HepG2 (cell line): Measurements from ENCODE around the gene CACNA2D3. TPM values are rescaled to one million over a fixed set of nuclear protein-coding genes. Genes with fewer than 3 reads are reported as not detected.

Experiments used
- ATAC-seq: fragments of 200-7000 bp; cut with Tn5 transposase; 3 replicates; pipeline ENCODE4 v1.9.1; 2020; ENCODE audit warnings: mild to moderate bottlenecking, moderate library complexity
- BruUV-seq: library from RNA; stranded (reverse); fragments of 400-500 nt; replicated peaks from 2 replicates; lab custom pipeline; 2021; lab: Mats Ljungman, UMichigan
- CTCF ChIA-PET: fragments of 300-600 bp; formaldehyde crosslinking; extraction: SDS; loops from one replicate; lab custom pipeline; 2021; ENCODE audit warnings: low total read pairs, inconsistent platforms, low intra/inter-chr PET ratio; lab: Yijun Ruan, JAX
- POLR2A ChIA-PET: fragments of 350-600 bp; sonication (Branson Sonifier 250); formaldehyde crosslinking; loops from one replicate; lab custom pipeline; 2020; ENCODE audit warnings: antibody characterized with exemption, inconsistent platforms; lab: Yijun Ruan, JAX
- DNase-seq: peaks from one replicate; pipeline ENCODE4 v3.0.0-alpha.2; 2015; ENCODE audit warnings: low spot score
- FAIRE-seq: peaks from 3 replicates; lab custom pipeline; 2011; peaks lifted over from hg19 to GRCh38; lab: Jason Lieb, UNC
- H2AFZ ChIP-seq: one replicate; pipeline ENCODE4 v1.6.1; 2011; ENCODE audit warnings: low read length, inconsistent platforms
- H3K27ac ChIP-seq: fragments of 300-600 bp; 3 replicates; pipeline ENCODE4 v1.8.0; 2011; ENCODE audit warnings: mixed run types, mild to moderate bottlenecking, mixed read lengths, low read length, inconsistent platforms; ENCODE audit not compliant: insufficient read depth; ENCODE audit errors: extremely low read length
- H3K27me3 ChIP-seq, 2 experiments: fragments of 200-600 bp in 1 of 2; 2 replicates in 1 of 2; 3 replicates in 1 of 2; pipeline versions ENCODE4 v1.6.0 to v1.8.0; 2011; ENCODE audit warnings: low read length in 2 of 2, mild to moderate bottlenecking in 2 of 2, moderate library complexity in 2 of 2, inconsistent platforms in 1 of 2; ENCODE audit not compliant: insufficient read depth in 2 of 2, control insufficient read depth in 1 of 2
- H3K36me3 ChIP-seq, 2 experiments: fragments of 200-600 bp in 1 of 2; replicated peaks in 1 of 2; 2 replicates in 1 of 2; 3 replicates in 1 of 2; pipeline versions ENCODE4 v1.5.1 to v1.8.0; 2011; ENCODE audit warnings: low read length in 2 of 2, inconsistent platforms in 1 of 2; ENCODE audit not compliant: insufficient read depth in 2 of 2, control insufficient read depth in 1 of 2
- H3K4me1 ChIP-seq: 2 replicates; pipeline ENCODE4 v1.5.1; 2012; ENCODE audit warnings: low read length, inconsistent platforms; ENCODE audit not compliant: insufficient read depth
- H3K4me2 ChIP-seq: 2 replicates; pipeline ENCODE4 v1.6.0; 2011; ENCODE audit warnings: low read depth, low read length, inconsistent platforms
- H3K4me3 ChIP-seq, 3 experiments: fragments of 200-600 bp in 1 of 3; sonication (generic), shearing (Covaris generic) in 1 of 3; replicated peaks in 1 of 3; 2 replicates each; pipeline ENCODE4 v1.5.1; 2011 to 2016; ENCODE audit warnings: low read length in 3 of 3, inconsistent platforms in 2 of 3, low read depth in 2 of 3, mild to moderate bottlenecking in 2 of 3, control low read depth in 1 of 3, mixed read lengths in 1 of 3; ENCODE audit not compliant: insufficient read depth in 1 of 3
- H3K79me2 ChIP-seq: one replicate; pipeline ENCODE4 v1.6.1; 2011; ENCODE audit warnings: low read length, inconsistent platforms; ENCODE audit not compliant: insufficient read depth
- H3K9ac ChIP-seq: 2 replicates; pipeline ENCODE4 v1.6.0; 2011; ENCODE audit warnings: mild to moderate bottlenecking, low read depth, low read length, inconsistent platforms; ENCODE audit not compliant: insufficient read depth
- H3K9me3 ChIP-seq: 2 replicates; pipeline ENCODE4 v1.5.1; 2012; ENCODE audit warnings: mild to moderate bottlenecking, low read length
- H4K20me1 ChIP-seq: 2 replicates; pipeline ENCODE4 v1.6.0; 2011; ENCODE audit warnings: inconsistent platforms, mild to moderate bottlenecking, low read length, moderate library complexity; ENCODE audit not compliant: insufficient read depth
- CBFB ChIP-seq: sonication (generic); formaldehyde crosslinking; IDR thresholded peaks from 2 replicates; pipeline ENCODE4 v1.4.0; 2020; ENCODE audit warnings: missing genetic modification reagents
- HDAC2 ChIP-seq: sonication (generic); formaldehyde crosslinking; IDR thresholded peaks from 2 replicates; pipeline ENCODE4 v1.4.0; 2020; ENCODE audit warnings: missing genetic modification reagents
- WGBS: methylation state at CpG from one replicate; pipeline ENCODE4 v1.1.6; 2017; ENCODE audit warnings: low lambda C conversion rate; 5-methylcytosine and 5-hydroxymethylcytosine counted together
- in situ Hi-C: cut with HindIII; loops from 2 replicates; pipeline ENCODE4 v1.10.0; 2017; ENCODE audit warnings: low pct_unique_long_range_greater_than_20kb; ENCODE audit not compliant: extremely low pct_ligation_motif_present
- intact Hi-C: fragments of 100-400 bp; cut with micrococcal nuclease; formaldehyde crosslinking; loops from one replicate; pipeline ENCODE4 v1.10.0; 2022; ENCODE audit not compliant: unreplicated experiment
- polyA plus RNA-seq, 8 experiments: library from polyadenylated mRNA; depleted of rRNA in 3 of 8; stranded (reverse) in 7 of 8; unstranded in 1 of 8; fragments of >200 nt; fragmentation: Illumina TruSeq in 4 of 8; extraction: Trizol in 4 of 8; gene quantifications; 2 replicates each; pipeline versions ENCODE4 v1.2.1 to v1.2.3, GENCODE V29; 2011 to 2016; ENCODE audit warnings: low read depth in 4 of 8, missing spikeins in 1 of 8, mixed read lengths in 1 of 8; ENCODE audit not compliant: insufficient read depth in 1 of 8
- total RNA-seq, 5 experiments: library from RNA; depleted of rRNA; stranded (reverse); fragments of >200 nt; fragmentation: Illumina TruSeq; extraction: Trizol; gene quantifications; 2 replicates each; pipeline ENCODE4 v1.2.3, GENCODE V29; 2016; ENCODE audit warnings: low read depth in 1 of 5
- TF ChIP-seq, protein P1 (sequence below): IDR thresholded peaks from 2 replicates; pipeline ENCODE4 v1.6.1; 2016; ENCODE audit warnings: missing compliant biosample characterization, missing genetic modification reagents, borderline replicate concordance
- TF ChIP-seq, protein P2 (sequence below): sonication (generic); formaldehyde crosslinking; IDR thresholded peaks from 2 replicates; pipeline ENCODE4 v1.8.0; 2022; ENCODE audit warnings: mild to moderate bottlenecking, missing genetic modification reagents, borderline replicate concordance
- TF ChIP-seq, protein P3 (sequence below): sonication (generic); formaldehyde crosslinking; IDR thresholded peaks from 2 replicates; pipeline ENCODE4 v1.4.0; 2020; ENCODE audit warnings: low read depth, mild to moderate bottlenecking, missing genetic modification reagents
- TF ChIP-seq, protein P4 (sequence below): sonication (generic); formaldehyde crosslinking; IDR thresholded peaks from 2 replicates; pipeline ENCODE4 v1.8.1; 2023; ENCODE audit warnings: mild to moderate bottlenecking, missing genetic modification reagents
- TF ChIP-seq, protein P5 (sequence below): sonication (generic); formaldehyde crosslinking; IDR thresholded peaks from 2 replicates; pipeline ENCODE4 v1.9.0; 2021; ENCODE audit warnings: missing genetic modification reagents, borderline replicate concordance

Gene CACNA2D3
- total and polyA plus RNA-seq, 2 of the 13 experiments (the other 11 are each of a cell fraction or from before 2014, with no cell fraction given) = not detected

DNA sequence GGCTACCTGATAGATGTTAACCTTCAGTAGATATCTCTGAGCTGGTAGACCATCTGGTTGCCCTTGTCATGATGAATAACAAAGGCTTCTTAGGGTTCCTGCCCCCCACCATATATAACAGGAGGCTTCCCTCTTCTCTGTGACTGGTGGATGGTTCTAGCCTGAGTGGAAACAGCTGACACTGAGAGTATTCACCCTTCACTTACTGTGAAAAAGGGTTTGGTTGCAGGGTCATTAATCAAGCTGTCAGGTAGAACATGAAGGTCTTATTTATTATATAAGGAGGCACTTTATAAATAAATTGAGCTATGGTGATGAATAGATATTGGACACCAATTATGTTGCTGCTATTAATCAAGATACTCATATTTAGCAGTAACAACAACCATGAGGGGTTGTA lies 58.6 kb downstream of the CACNA2D3 start (continued):
- TF ChIP-seq, protein P1, sequence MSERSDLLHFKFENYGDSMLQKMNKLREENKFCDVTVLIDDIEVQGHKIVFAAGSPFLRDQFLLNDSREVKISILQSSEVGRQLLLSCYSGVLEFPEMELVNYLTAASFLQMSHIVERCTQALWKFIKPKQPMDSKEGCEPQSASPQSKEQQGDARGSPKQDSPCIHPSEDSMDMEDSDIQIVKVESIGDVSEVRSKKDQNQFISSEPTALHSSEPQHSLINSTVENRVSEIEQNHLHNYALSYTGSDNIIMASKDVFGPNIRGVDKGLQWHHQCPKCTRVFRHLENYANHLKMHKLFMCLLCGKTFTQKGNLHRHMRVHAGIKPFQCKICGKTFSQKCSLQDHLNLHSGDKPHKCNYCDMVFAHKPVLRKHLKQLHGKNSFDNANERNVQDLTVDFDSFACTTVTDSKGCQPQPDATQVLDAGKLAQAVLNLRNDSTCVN = no peak
- no peak for TF ChIP-seq CBFB
- TF ChIP-seq, protein P2, sequence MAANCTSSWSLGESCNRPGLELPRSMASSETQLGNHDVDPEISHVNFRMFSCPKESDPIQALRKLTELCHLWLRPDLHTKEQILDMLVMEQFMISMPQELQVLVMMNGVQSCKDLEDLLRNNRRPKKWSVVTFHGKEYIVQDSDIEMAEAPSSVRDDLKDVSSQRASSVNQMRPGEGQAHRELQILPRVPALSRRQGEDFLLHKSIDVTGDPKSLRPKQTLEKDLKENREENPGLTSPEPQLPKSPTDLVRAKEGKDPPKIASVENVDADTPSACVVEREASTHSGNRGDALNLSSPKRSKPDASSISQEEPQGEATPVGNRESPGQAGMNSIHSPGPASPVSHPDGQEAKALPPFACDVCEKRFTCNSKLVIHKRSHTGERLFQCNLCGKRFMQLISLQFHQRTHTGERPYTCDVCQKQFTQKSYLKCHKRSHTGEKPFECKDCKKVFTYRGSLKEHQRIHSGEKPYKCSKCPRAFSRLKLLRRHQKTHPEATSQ (CRISPR knock-in tag) = no peak
- TF ChIP-seq, protein P3, sequence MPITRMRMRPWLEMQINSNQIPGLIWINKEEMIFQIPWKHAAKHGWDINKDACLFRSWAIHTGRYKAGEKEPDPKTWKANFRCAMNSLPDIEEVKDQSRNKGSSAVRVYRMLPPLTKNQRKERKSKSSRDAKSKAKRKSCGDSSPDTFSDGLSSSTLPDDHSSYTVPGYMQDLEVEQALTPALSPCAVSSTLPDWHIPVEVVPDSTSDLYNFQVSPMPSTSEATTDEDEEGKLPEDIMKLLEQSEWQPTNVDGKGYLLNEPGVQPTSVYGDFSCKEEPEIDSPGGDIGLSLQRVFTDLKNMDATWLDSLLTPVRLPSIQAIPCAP (CRISPR knock-in tag) = no peak
- TF ChIP-seq, protein P4, sequence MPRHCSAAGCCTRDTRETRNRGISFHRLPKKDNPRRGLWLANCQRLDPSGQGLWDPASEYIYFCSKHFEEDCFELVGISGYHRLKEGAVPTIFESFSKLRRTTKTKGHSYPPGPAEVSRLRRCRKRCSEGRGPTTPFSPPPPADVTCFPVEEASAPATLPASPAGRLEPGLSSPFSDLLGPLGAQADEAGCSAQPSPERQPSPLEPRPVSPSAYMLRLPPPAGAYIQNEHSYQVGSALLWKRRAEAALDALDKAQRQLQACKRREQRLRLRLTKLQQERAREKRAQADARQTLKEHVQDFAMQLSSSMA (CRISPR knock-in tag) = no peak
- TF ChIP-seq, all 625 proteins: peak for 0

DNA sequence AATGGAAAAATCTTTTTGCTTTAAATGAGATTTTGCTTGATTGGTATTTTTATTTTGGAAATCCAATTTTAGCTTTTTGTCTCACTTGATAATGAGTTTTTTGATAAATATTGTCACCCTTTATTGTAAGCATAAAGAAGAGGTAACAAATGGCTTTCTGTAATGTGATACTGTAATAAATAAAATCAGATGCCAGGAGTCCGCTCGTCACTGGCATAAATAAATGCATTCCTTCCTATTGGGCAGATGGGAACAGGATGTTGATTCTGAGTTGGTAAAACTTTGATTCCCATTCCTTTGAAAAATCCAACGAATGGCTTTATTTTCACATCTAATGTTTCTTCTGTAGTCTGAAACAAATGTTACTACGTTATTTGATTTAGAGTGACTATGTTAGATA lies 59.9 kb downstream of the CACNA2D3 start:
- in situ Hi-C loops (no loop called here), intact Hi-C loops (no loop called here)
- H2AFZ ChIP-seq = no peak overlapping the region
- ChIA-PET CTCF (no interaction called here), POLR2A (no interaction called here)
- H4K20me1 ChIP-seq = no peaks in the 10 kb centered on the region
- no peak for FAIRE-seq
- DNase-seq = no peak
- ATAC-seq = no peak
- H3K9ac ChIP-seq = no peak overlapping the region
- under 1% methylated on average over 4 of the region's 4 CpGs for WGBS
- peaks cover 0 to 3% of the 10 kb centered on the region in 2 experiments; a peak in 1 of 5 replicates for H3K27me3 ChIP-seq
- no peak overlapping the region for H3K27ac ChIP-seq
- TF ChIP-seq HDAC2 (CRISPR knock-in tag) = no peak
- TF ChIP-seq, protein P5, sequence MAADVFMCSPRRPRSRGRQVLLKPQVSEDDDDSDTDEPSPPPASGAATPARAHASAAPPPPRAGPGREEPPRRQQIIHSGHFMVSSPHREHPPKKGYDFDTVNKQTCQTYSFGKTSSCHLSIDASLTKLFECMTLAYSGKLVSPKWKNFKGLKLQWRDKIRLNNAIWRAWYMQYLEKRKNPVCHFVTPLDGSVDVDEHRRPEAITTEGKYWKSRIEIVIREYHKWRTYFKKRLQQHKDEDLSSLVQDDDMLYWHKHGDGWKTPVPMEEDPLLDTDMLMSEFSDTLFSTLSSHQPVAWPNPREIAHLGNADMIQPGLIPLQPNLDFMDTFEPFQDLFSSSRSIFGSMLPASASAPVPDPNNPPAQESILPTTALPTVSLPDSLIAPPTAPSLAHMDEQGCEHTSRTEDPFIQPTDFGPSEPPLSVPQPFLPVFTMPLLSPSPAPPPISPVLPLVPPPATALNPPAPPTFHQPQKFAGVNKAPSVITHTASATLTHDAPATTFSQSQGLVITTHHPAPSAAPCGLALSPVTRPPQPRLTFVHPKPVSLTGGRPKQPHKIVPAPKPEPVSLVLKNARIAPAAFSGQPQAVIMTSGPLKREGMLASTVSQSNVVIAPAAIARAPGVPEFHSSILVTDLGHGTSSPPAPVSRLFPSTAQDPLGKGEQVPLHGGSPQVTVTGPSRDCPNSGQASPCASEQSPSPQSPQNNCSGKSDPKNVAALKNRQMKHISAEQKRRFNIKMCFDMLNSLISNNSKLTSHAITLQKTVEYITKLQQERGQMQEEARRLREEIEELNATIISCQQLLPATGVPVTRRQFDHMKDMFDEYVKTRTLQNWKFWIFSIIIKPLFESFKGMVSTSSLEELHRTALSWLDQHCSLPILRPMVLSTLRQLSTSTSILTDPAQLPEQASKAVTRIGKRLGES (CRISPR knock-in tag) = no peak
- H3K4me1 ChIP-seq = no peaks in the 10 kb centered on the region
- no peaks in the 10 kb centered on the region for H3K9me3 ChIP-seq
- H3K4me3 ChIP-seq = no peak overlapping the region
- H3K4me2 ChIP-seq = no peak overlapping the region
- BruUV-seq = no TSS peak
- H3K36me3 ChIP-seq = no peaks in the 10 kb centered on the region
- no peaks in the 10 kb centered on the region for H3K79me2 ChIP-seq
